ENCODE results near the gene CHAF1A.

GRCh38 chr19:4449022-4449638 lies 46.7 kb downstream of the CHAF1A start:
- TF ChIP-seq CTCF (conservative IDR thresholded peaks at IDR 0.05 in 1 of 2, IDR thresholded peaks at IDR 0.05 in 1 of 2; ENCODE audit: low read depth in 1 of 2, low read length in 2 of 2) (no peak), EZH2 (IDR thresholded peaks at IDR 0.05; ENCODE audit: low read length, missing control alignments) (no peak)
